Brain pericyte (primary cell): ENCODE measurements around the gene LYPLA2.

ENCODE experiments used
- DNase-seq: peaks from one replicate; pipeline ENCODE4 v3.0.0-alpha.2; 2012; ENCODE audit warnings: low read depth, low spot score

Gene LYPLA2

DNA sequence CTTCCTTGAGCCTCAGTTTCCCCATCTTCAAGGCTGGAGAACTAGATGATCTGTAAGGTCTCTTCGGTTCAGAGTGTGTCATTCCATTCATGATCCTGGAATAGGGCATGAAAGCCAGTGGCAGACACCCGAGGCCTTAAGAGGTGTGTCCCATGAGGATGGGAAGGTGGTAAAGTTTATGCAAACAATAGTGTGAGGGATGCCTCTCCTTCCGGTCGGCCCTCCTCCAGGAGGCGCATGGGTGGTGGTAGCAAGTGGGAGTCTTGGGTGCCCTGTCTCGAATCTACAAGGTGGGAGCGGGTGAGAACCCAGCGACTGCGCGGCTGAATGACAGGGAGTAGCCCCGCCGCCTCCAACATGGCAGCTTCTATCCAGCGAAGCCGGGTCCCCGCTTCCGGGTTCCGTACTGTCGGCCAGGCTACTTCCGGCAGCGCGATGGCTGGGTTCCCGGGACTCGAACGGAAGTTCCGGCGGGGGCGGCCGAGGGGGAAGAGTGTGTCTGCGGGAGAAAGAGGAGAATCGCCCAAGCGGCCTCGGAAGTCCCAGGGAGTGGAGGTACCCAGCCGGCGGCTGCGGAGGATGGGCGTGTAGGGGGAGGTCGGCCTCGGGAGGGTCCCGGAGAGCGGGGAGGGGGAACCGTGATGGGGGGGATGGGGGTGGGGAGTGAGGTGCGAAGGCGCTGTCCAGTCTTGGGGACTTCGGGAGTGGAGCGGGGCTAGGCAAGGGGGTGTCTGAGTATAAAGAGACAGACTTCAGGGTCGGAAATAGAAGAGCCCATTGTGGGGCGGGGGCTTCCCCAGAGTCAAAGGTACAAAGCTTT, at the start of gene LYPLA2:
LYPLA2 (plus strand) TSS at position 450 of the 820 bp plus-strand sequence. CDS start 1,538 bp downstream, outside the sequence.
- peak; percentile 56 for DNase-seq

DNA sequence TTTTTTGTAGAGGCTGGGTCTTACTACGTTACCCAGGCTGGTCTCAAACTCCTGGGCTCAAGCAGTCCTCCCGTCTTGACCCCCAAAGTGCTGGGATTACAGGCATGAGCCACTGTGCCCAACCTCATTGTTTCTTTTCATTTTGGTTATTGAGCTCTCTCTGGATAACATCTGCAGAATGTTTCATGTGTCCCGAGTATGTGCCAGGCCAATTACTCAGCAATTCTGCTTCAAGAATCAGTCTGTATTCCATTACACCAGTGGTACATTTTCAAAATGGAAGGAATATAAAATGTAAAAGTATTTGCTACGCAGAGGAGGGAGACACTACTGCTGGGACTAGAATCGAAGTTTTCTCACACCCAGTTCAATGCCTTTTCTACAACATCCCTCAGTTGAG, 49.3 kb upstream of the LYPLA2 start:
- DNase-seq: no peak

DNA sequence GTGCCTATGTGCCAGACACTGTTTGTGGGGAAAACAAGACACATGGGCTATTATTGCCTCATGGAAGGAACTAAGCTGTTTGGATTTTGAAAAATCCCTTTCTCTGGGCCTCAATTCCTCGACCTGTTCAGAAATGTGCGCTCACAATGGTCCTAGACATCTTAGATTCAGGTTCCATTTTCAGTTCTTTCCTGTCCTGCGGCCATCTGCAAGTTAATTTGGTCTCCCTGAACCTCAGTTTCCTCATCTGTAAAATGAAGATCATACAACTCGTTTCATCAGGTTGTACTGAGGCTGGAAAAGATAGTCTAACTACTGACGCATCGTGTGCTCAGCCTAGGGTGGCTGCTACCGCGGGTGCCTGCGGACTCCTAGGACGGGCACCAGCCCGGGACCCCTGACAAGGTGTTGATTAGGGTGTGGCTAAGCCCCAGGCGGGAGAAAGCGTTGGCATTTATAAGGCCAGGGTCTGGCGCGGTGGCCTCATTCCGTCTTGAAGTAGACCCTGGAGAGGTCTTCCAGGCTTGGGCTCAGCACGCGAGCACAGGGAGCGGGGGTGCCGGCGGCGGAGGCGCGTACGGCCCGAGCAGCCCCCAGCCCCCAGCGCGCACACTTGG, 48.2 kb upstream of the LYPLA2 start:
- DNase-seq: no peak

DNA sequence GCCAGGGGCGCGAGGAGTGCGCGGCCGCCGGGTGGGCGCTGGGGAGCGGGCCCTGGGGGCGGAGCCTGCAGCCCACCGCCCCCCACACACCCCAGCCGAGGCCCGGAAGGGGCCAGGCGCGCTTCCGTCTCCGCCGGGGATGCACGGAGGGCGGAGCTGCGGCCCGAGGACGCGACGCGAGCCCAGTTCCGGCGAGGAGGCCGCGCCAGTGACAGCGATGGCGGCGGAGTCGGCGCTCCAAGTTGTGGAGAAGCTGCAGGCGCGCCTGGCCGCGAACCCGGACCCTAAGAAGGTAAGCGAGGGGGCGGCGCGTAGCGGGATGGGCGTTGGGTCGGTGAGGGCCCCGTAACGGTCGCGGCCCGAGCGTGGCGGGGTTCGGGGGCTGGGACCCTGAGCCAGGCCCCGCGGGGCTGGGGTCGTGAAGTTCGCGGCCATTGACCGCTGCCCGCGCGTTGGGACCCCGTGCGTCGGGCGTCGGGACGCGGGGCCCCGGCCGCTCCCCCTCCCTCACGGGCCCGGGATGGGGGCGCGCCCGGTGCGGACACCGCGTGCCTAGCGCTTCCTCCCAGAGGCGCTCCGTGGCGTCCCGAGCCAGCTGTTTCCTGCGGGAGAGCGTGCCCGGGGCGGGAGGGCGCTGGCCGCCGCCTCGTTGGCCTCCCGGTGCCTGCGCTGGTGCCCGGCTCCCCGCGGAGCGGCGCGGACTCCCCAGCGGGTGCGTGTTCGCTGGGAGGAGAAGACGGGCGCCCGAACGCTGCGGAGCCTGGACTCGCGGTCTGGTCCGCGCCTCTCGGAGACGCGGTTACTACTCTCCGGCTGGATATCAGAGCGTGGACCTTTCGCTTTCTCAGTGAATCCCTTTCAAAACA, 47.4 kb upstream of the LYPLA2 start, which contains the start of gene ELOA:
ELOA (plus strand) TSS at position 185 of the 866 bp plus-strand sequence; CDS start at position 218, 33 bp downstream.
- DNase-seq: no peak

DNA sequence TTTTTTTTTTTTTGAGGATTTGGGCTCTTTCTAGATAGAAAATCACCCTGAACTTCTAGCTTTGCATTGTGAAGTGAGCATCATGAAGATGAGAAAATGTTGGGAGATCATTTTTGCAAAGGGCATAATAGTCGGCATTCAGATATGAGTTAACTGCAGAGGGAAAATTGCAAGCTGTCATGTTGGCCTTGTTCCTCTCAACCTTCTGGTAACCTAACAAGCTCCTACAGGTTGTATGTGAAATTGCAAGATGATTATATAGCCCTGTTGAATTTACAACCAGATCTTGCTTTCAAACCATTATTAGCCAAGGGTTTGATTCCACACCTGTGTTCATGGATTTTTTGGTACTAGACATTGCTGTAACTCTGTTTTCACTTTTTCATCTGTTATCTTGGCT, 45.4 kb upstream of the LYPLA2 start:
- no peak for DNase-seq

DNA sequence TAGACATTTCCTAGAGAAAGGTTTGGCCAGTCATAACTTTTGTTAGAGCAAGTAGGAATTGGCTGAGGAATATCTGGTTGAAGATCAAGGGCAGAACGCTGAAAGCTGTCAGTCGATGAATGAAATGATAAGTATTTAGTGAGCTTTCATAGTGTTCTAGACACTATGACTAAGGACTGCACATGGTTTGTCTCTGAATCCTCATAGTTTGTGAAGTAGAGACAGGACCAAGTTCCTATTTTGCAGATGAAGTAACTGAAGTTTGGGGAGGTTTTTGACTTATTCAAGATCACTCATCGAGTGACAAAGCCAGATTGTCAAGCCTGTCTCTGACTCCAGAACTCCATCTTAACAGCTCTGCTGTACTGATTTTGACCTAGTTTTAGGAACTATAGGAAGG, 42.9 kb upstream of the LYPLA2 start:
- no peak for DNase-seq

DNA sequence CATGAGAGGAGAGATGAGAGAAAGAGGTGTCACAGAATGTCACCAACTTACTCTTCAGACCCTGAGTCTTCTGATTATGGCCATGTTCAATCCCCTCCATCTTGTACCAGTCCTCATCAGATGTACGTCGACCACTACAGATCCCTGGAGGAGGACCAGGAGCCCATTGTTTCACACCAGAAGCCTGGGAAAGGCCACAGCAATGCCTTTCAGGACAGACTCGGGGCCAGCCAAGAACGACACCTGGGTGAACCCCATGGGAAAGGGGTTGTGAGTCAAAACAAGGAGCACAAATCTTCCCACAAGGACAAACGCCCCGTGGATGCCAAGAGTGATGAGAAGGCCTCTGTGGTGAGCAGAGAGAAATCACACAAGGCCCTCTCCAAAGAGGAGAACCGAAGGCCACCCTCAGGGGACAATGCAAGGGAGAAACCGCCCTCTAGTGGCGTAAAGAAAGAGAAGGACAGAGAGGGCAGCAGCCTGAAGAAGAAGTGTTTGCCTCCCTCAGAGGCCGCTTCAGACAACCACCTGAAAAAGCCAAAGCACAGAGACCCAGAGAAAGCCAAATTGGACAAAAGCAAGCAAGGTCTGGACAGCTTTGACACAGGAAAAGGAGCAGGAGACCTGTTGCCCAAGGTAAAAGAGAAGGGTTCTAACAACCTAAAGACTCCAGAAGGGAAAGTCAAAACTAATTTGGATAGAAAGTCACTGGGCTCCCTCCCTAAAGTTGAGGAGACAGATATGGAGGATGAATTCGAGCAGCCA, 39.7 kb upstream of the LYPLA2 start:
- DNase-seq: no peak

DNA sequence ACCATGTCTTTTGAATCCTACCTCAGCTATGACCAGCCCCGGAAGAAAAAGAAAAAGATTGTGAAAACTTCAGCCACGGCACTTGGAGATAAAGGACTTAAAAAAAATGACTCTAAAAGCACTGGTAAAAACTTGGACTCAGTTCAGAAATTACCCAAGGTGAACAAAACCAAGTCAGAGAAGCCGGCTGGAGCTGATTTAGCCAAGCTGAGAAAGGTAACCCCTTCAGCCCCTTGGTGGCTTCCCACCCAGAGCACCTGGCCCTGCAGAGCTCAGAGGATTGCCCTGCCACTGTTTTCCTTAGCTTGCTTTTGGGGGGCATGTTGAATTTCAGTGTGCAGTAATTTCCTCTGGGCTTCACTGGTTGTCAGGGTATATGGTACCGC, 39.1 kb upstream of the LYPLA2 start:
- DNase-seq: no peak

DNA sequence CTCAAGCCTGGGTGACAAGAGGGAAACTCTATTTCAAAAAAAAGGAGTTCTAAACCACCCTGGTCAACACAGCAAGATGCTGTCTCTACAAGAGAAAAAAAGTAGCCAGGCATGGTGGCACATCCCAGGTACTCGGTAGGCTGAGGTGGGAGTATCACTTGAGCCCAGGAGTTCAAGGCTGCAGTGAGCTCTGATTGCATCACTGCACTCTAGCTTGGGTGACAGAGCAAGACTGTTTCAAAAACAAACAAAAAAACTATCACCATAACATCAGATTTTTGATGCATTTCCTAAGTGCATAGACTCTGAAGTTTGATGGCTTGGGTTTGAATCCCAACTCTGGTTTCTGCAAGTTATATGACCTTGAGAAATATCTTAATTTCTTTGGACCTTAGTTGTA, 38.0 kb upstream of the LYPLA2 start:
- no peak for DNase-seq

DNA sequence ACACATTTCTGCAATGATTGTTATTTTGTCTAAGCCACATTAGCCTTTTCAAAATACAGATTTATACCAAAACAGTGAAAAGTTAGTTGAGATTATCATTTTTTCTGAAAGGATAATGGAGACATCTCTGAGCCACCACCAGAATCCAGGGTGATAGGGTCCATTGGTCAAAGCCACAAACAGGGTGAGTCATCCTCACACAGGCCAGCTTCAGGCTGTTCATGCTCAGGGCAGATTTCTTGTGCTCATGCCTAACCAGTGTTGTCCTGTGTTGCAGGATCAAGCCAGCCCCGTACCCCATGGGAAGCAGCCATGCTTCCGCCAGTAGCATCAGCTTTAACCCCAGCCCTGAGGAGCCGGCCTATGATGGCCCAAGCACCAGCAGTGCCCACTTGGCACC, 34.3 kb upstream of the LYPLA2 start:
- no peak for DNase-seq

DNA sequence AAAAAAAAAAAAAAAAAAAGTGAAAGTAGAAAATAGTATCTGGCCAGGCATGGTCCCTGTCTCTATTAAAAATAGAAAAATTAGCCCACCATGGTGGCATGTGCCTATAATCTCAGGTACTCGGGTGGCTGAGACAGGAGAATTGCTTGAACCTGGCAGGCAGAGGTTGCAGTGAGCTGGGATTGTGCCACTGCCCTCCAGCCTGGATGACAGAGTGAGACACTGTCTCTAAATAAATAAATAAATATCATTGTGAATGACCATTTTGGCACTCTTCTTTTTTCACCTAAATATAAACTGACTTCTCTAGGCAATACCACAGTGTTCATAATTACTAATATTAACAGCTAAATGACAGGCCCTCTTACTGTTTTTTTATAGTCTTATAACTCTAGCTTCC, 33.1 kb upstream of the LYPLA2 start:
- no peak for DNase-seq

DNA sequence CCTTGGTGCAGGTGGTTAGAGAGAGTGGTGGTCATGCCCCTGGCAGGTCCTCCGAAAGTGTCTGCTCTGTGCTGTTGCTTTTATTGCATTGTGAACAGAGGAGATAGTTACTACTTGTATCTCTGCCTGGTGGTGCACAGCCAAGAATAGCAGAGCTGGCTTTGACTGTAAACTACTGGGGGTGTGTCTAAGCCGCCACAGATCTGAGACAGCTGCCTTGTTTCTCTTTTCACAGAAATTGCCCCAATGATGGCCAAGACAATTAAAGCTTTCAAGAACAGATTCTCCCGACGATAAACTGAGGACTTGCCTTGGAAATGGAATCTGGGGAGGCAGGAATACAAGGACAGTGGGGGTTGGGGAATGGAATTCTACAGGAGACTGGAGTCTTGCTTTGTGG, 31.7 kb upstream of the LYPLA2 start:
- DNase-seq: no peak

DNA sequence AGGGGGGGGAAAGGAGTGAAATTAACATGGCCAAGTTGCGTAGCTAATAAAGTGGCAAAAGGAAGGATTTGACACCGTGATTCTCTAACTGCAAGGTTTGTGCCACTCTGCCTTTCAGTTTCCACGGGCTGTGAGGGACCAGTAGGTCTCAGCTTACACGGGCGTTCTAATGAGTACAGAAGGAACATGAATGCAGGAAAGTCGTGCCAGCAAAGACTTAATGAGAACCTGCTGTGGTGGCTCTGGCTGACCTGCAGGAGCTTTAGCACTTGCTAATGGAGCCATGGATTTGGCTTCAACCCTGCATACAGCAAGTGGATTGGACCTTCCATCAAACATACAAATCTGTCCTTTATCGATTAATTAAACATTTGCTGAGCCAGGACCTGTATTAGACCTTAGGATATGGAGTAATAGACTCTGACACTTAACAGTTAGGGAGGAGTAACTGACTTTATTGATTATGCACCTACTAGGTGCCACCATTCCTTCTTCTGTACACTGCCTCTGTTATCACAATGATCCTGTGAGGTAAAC, 27.8 kb upstream of the LYPLA2 start:
- no peak for DNase-seq

DNA sequence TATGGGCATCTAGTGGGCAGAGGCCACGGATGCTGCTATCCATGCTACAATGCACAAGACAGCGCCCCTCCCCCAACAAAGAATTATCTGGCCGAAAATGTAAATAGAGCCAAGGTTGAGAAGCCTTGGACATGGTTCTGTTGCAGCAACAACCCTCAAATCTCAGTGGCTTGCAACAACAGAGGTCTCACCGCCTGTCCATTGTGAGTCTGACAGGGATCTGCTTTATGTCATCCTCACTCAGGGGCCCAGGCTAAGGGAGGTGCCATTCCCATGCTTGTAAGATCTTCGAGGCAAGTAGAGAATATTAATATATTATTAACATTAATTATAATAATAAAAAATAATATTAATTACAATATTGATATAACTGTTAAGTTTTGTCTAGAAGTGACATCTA, 22.2 kb upstream of the LYPLA2 start:
- no peak for DNase-seq

DNA sequence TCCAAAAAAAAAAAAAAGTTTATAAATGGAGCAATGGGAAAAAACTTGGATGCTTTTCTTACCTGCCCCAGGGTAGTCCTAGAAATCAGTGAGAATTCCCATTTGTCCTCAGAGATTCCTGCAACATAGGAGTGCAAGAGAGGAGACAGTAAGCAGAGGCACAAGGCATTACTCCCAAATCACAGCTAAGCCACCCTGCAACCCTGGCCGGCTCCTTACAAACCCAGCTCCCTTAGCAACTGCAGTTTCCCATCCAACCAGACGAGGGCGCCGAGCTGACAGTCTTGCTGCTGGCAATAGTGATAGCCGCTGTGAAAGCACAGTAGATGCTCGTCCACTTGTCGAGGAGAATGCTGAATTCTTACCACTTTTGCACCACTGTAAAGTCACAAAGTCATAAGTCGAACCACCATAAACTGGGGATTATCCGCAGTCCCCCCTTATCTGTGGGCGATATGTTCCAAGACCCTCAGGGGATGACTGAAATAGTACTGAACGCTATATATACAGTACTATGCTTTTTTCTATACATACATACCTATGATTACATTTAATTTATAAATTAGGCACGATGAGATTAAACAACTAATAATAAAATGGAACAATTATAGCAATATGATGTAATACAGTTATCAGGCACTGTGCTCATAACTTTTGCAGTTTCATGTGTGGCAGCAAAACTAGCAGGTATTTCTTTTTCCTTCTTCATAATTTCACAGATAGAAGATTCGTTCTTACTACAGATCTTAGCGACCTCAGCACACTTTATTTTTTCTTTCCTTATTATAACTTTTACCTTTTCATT, 18.7 kb upstream of the LYPLA2 start:
- DNase-seq: peak; percentile 41

DNA sequence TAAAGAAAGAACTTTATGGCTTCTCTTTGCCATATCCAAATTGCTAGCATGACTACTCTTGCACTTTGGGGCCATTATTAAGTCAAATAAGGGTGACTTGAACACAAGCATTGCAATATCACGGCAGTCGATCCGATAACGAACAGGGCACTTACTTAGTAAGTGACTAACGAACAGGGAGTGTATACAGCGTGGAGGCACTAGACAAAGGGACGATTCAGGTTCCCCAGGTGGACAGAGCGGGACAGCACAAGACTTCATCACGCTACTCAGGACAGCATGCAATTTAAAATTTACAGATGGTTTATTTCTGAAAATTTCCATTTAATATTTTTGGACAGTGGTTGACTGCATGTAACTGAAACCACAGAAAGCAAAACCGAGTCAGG, 18.1 kb upstream of the LYPLA2 start:
- DNase-seq: no peak

DNA sequence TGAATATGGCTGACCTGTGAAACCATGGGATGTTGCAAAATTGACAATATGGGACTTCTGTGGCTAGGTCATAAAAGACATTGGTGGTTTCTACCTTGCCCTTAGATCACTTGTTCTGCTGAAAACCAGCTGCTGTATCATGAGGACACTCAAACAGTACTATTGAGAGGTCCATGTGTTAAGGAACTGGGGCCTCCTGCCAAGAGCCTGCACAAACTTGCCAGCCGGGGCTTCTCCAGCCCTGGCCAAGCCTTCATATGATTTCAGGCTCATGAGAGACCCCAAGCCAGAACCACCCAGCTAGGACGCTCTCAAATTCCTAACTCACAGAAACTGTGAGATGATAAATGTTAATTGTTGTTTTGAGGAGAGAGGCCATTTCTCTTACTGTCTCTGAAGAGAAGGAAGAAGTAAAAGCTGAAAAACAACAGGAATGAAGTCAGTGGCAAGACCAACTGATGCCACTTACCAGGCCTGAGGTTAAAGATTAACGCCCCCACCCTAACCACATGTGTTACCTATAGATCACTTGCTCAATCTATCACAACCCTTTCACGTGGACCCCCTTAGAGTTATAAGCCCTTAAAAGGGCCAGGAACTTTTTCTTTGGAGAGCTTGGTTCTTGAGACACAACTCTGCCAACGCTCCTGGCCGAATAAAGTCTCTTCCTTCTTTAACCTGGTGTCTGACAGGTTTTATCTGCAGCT, 16.6 kb upstream of the LYPLA2 start:
- no peak for DNase-seq

DNA sequence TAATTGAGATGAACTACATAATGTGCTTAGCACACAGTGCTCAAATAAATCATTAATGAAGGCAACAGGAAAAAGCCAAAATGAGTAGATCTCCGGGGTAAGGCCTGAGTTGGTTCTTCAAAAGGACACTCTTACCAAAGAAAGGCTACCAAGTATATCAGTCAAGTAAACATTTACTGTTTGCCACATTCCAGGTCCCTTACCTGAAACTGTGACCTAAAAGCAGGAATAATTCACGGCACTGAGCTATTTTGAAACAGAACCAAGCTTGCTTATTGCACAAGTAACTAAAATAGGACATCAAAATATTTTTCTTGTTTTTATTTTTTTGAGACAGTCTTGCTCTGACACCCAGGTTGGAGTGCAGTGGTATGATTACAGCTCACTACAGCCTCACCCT, 14.7 kb upstream of the LYPLA2 start:
- no peak for DNase-seq

DNA sequence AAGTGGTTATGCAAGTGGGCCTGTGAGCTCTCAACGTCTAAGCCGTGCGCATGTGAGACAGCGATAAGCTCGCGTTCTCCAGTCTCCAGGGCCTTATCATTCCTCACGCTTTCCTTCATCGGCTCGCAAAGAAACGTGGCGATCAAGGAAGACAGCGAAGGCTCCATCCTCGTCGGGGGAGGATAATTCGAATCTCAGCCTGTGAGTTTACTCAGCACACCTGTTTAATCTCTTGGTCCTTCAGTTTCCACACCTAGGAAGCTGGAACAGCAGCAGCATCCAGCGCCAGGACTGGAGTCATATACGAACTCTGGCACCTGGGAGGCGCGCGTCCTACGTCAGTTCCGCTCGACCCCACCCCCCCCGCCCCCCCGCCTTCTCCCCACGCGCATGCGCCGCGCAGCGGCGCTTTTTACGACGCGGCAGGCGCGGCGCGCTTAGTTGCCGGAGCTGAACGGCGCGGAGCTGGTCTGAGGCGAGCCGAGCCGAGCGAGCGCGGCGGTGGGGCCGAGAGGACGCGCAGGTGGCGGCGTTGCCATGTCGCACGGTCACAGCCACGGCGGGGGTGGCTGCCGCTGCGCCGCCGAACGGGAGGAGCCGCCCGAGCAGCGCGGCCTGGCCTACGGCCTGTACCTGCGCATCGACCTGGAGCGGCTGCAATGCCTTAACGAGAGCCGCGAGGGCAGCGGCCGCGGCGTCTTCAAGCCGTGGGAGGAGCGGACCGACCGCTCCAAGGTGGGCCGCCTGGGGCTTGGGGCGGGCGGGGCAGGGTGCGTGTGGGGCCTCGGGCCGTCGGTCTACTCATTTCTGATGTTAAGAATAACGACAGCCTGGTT, 12.7 kb upstream of the LYPLA2 start, which contains the start of gene PITHD1:
PITHD1 (plus strand) TSS at position 440 of the 836 bp plus-strand sequence; CDS start at position 538, 98 bp downstream.
- no peak for DNase-seq
